ENCODE data around the gene RFK.
"Not testable (repeated sequence)": the region's sequence is repeated elsewhere in the genome, so short reads cannot be mapped to it uniquely, and the experiment has no call there.

Gene RFK

DNA sequence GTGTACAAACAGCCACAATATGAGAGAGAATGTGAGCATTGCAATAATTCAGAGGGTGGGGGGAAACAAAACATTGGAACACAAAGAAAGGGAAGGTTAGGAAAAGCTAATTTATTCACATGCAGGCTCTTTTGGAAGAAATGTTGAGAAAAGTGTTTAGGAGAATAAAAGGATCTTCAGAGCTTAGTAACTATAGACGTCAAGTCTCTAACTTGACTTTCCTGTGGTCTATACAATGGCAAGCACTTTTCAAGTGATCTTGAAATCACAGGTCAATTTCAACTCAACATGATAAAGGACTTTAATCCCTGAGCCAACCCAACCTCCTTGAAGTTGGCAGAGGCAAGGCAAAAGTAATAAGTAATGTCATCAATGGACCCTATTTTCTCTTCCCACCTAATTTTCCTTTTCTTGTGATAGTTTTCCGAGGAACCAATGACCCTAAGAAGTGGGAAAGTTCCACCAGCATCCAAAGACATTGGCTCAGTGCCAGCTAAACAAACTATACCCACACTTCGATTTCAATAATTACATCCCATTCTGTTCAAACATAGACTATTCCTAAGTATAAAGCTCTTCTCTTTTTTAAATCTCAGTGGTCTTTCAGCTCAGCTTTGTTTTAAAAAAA lies 23.7 kb downstream of the RFK start:
- DNase-seq (ENCODE audit: low read depth) = no peak

DNA sequence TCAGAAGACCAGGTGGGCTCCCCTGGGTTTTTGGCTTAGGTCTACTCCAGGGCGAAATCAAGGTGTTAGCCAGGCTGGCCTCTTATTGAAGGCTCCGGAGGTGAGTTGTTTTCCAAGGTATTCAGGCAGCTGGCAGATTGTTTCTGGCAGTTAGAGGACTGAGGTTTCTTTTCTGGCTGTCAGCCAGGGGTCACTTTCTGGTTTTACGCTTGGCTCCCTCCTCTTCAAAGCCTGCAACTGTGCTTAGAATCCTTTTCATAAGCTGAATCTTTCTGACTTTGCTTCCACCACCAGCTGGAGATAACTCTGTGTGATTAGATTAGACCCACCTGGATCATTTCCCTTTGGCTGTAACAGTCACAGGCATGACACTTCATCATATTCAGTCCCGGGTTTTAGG lies 24.6 kb downstream of the RFK start:
- no peak for DNase-seq (ENCODE audit: low read depth)

DNA sequence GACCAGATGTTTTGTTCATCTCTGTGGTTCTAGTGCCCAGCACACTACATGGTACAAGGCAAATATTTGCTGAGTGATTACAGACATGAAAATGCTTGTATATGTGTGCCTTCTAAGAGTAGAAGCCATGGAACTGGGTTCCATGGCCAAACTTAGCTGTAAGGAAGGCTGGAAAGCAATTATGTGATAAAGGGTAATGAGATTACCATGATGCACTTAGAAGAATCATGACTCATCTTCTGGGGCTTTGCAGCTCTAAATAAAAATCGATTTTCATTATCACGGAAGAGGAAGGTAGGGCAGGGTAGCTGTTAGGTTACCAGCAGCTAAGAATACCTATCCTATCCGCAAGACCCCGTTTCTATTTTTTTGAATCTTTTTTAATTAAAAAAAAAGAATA lies 28.0 kb downstream of the RFK start:
- DNase-seq (ENCODE audit: low read depth) = no peak

DNA sequence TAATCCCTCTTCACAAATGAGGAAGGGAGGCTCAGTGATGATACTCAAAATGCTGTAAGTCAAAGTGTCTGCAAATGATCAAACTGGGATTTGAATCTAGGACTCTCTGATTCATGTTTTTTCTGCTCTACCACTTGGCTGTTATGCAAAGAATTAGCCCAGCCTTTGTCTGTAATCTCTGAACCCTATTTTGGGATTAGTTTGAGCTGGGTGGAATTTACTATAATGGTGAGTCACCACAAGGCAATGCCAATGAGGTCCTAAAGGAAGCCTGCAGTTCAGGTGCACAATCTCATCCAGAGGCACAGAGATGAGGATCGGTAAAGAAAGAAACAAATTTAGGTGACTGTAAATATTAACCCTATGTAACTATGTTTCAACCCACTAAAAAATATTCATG lies 29.2 kb downstream of the RFK start:
- DNase-seq (ENCODE audit: low read depth) = no peak

DNA sequence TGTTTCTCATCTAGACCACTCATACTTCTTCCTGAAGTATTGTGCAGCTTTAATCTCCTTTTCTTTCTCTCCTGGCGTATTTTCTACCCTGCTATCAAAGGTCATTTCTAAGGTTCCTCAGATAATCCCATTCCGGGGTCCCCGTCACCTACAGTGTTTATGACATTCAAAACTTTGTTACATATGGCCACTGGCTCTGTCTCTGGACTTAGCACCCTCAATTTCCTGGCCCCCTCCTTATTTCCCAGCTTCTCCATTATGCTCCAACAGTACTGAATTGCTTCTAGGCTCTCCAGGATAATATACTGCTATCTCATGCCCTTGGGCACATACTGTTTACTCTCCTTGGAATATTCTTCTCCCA lies 31.2 kb downstream of the RFK start:
- no peak for DNase-seq (ENCODE audit: low read depth)

DNA sequence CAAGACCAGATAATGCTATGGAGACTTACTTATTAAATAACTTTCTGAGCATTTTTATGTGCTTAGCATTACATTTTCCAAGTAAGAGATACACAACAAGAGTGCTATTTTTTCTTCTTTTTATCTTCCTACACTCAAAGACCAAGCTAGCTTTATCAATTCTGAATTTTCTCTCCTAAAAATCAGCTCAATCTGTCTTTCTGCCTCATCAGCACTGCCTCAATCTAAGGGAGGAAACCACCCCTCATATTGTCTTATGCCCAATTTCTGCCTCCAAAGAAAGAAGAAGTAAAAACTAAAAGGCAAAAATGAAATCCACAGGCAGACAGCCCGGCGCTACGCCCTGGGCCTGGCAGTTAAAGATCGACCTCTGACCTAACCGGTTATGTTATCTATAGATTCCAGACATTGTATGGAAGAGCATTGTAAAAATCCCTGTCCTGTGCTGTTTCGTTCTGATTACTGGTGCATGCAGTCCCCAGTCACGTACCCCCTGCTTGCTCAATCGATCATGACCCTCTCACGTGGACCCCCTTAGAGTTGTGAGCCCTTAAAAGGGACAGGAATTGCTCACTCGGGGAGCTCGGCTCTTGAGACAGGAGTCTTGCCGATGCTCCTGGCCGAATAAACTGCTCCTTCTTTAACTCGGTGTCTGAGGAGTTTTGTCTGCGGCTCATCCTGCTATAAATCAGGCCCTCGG lies 31.7 kb downstream of the RFK start:
- not testable (repeated sequence) for DNase-seq (ENCODE audit: low read depth)

DNA sequence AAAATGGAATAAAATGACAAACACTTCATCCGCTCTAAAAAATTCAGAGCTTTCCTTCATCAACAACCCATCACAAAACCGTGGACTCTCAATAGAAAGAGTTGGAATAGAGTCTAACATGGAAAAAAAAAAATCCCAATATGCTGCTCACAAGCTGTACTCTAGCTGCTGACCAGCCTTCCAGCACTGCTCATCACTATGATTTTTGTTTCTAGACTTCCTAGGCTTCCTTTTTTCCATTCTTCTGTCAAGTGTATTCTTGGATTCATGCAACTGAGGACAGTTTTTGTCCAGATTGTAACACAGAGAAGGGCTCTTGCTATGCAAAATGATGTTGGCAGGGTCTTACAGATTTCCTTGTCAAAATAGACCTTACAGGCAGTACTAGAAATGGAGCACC lies 34.5 kb downstream of the RFK start:
- no peak for DNase-seq (ENCODE audit: low read depth)

DNA sequence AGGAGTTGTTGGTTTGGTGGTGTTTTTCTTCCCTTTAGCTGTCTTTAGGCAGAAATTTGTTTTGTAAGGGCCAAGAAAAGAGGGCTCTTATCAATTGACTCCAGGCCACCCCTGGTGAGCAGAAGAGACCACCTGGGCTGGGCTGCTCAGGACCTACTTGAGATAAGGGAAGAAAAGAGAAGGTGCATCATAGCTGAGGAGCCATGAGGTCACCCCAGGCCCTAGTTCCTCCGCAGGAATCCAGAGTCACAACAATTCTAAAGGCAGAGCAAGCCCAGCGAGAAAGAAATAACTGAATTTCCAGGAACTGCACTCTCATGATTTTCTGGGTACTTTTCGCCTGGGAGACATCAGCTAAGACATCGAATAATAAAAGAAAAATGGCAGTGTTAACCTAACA lies 34.9 kb downstream of the RFK start:
- DNase-seq (ENCODE audit: low read depth) = no peak

DNA sequence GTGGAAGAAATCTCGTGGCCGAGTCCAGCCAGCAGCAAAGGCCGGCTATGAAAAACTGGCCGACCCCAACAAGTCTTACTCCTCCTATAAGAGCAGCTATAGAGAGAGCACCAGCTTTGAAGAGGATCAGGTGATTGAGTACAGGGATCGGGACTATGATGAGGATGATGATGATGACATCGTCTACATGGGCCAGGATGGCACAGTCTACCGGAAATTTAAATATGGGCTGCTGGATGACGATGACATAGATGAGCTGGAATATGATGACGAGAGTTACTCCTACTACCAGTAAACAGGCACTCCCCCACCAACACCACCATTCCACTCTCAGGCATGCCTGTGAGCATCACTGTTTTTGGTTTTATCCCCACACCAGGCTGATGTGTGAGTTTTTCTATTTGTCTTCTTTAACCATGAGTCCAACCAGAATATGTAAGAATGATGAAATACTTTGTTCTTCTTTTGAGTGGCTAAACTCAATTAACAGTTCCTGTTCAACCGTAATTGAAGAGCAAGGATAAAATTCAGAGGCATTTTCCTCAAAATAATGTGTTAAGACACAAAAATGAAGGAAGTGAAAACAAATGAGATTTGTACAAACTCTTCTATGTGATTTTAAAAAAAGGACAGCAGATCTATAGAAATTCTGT lies 35.5 kb downstream of the RFK start:
- DNase-seq (ENCODE audit: low read depth) = no peak

DNA sequence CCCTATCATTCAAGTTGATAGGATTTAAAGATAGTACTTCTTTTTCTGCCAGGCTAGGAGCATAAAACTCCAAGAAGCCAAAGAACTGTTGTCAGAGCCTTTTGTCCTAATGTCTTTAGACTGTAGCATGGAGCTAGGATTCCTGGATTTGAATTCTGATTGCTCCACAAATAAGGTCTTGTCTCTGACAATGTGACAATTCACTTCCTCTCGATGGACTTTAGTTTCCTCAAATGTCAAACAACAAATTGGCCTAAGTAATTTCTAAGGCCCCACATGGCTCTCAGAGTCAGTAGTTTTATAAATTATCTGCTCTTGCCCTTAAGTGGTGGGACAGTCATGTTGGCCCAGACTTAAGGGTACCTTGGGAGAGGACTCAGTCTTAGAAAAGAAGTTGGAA lies 36.7 kb downstream of the RFK start:
- no peak for DNase-seq (ENCODE audit: low read depth)

DNA sequence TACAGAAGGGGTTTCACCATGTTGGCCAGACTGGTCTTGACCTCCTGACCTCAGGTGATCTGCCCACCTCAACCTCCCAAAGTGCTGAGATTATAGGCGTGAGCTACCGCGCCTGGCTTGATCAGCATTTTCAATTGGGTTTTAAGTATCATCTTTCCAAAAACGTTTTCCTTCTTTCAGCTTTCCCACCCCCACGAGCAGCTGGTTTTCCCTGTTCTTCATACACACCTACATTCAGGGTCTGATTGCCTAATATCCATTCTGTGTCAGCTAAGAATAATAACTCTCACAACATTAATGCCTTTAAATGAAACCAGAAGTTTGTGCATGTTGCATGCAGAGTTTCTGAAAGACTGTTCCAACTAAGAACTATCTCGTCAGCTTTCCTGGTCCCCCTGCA lies 38.3 kb downstream of the RFK start:
- no peak for DNase-seq (ENCODE audit: low read depth)

DNA sequence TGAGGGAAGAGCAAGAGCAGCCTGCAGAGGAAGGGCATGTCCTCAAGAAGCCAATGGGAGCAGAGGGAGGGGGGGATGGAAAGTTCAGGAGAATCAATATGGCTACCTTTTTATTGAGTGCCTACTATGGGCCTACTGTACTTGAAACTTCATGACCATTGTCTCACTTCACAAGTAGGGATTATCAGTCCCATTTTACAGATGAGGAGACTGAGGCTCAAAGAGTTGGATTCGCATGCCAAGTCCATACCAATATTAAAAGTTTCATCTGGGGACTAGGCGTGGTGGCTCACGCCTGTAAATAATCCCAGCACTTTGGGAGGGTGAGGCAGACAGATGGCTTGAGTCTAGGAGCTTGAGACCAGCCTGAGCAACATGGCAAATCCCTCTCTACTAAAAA lies 40.0 kb downstream of the RFK start:
- DNase-seq (ENCODE audit: low read depth) = no peak

DNA sequence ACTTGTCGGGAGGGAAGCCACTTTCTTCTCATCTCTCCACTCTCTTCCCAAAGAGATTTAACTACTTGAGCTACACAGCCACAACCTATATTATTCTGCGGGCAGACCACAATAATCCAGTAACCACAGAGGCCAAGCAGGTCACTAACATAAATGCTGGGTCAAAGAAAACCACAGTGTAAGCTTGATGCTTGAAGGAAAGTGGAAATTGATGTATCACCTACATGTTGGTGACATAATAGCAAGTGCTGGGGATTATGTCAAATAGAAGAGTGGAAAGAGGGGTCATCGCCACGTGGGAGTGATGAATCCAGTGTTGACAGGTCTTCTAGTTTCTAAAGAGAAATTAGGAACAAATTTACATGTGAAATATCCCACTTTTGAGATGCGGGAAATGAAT lies 40.9 kb downstream of the RFK start:
- no peak for DNase-seq (ENCODE audit: low read depth)

DNA sequence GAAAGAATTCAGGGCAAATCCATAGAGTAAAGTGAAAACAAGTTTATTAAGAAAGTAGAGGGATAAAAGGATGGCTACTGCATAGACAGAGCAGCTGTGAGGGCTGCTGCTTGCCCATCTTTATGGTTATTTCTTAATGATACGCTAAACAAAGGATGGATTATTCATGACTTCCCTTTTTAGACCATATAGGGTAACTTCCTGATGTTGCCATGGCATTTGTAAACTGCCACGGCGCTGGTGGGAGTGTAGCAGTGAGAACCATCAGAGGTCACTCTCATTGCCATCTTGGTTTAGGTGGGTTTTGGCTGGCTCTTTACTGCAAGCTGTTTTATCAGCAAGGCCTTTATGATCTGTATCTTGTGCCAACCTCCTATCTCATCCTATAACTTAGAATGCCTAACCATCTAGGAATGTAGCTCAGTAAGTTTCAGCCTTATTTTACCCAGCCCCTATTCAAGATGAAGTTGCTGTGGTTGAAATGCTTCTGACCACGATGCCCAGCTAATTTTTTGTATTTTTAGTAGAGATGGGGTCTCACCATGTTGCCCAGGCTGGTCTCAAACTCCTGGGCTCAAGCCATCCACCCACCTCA lies 42.1 kb downstream of the RFK start:
- DNase-seq (ENCODE audit: low read depth) = no peak

DNA sequence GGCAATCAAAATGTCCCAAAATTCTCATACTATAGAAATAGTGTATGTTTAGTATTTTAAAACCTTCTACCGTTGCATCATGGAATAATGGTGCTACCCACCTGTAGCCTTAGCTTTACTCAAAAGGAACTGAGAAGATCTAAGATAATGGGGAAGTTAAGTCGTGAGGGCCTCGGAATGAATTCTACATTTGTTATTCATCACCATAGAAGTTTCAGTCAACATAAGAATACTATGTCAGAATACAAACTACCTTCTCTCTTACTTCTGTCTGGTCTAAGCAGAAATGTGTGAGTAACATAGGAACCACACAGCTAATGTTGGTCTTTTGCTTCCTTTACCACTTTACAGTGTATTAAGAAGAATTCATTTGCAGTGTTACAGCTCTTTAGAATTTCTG lies 43.2 kb downstream of the RFK start:
- DNase-seq (ENCODE audit: low read depth) = no peak

DNA sequence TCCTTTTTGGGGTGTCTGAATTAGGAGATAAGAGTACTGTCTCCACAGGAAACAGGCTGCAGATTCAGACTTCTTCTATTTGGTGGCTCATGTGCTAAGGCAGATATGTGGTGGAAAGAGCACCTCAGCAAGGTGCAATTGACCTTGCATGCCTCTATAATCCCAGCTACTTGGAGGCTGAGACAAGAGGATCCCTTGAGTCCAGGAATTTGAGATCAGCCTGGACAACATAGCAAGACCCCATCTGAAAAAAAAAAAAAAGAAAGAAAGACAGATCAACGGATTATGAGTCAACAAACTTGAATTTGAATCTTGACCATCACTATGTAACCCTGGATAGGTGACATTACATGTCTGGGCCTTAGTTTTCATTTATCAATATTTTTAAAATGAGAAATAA lies 44.4 kb downstream of the RFK start:
- no peak for DNase-seq (ENCODE audit: low read depth)

DNA sequence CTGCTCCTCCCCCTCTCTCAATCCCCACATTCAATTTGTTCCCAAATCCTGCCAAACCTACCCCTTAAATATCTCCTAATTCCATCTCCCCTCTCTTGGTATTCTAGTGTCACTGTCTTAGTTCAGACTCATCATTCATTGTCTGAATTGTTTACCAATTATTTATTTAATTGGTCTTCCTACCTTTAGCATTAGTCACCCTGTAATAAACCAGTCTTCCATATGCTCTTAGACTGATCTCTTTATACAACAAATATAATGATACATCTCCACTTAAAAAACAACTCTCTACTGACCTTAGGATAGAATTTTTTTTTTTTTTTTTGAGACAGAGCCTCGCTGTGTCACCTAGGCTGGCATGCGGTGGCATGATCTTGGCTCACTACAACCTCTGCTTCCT lies 51.4 kb downstream of the RFK start:
- no peak for DNase-seq (ENCODE audit: low read depth)

DNA sequence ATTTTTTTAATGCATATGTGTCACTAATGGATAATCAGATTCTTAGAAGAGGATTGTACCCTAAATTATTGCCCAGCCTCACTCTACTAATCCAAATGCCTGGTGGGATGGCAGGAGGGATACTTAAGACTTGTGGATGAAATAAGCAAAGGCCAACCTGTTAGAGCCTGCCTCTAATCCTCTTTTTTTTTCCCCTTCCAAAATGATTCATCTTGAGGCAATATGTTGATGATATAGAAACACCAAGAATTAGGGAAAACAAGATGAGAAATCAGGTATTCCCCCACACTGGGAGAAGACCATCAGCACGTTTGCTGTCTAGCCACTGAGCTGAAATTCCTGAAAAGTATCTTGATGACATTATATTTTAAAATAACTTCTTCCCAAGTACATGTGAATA lies 52.0 kb downstream of the RFK start:
- no peak for DNase-seq (ENCODE audit: low read depth)

DNA sequence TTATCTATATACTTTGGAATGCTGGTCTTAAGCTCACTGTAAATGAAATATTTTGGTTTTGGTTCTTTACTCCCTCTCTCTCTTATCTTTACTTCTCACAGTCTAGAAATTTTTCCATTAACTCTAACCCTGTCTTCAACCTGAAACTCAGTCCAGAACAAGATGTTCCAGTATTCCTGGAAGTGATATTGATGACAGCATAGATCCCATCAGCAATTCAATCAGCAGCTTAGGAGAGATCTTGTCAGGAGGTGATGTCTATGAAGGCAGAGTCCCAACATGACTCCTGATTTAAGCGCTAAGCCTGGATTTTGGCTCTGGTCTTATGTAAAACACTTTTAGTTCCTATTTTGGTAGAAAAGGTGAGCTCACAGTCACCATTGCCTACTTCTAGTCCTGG lies 52.6 kb downstream of the RFK start:
- no peak for DNase-seq (ENCODE audit: low read depth)

DNA sequence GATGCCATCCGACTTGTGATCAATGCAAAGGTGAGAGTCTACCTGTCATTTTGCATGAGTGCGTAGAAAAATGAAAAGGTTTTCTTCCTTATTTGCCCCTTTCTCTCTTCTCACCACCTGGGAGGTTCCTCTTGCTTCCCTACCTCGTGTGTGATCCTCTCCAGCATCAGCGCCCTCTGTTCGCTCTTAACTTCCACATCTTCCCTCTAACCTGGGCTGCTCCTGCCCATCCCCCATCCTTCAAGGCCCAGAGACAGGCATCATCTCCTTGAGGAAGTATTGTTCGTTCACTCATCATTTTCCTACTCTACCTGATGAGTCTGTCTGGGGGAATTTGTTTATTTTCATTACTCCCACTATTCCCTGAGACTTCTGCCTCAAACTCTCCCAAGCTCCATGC lies 55.8 kb downstream of the RFK start:
- no peak for DNase-seq (ENCODE audit: low read depth)

DNA sequence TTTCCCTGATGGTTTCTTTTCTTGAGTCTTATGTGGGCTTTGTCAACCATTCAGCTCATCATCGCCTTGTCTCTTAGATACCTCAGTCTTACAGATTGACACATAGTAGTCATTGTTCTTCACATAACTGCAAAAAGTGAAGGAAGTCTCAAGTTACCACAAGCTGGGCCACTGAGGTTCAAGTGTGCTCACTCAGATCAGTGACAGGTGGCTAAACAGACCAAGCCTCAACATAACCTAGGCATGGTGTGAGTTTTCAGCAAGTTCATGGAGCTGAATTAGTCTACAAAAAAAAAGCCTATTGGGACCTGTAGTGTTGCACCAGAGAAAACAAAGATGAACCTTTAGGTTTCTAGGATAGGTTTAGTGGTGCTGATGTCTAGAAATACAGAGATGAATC lies 58.2 kb downstream of the RFK start:
- DNase-seq (ENCODE audit: low read depth) = no peak

All from activated T-cell treated with anti-CD3 and anti-CD28 coated beads for 24 hours (primary cell).